HG03025 (cell line): Measurements from ENCODE around the gene SRM.
"Not testable (repeated sequence)": the region's sequence is repeated elsewhere in the genome, so short reads cannot be mapped to it uniquely, and the experiment has no call there.

Experiments used
- ATAC-seq: cut with Tn5 transposase; IDR thresholded peaks from one replicate; pipeline ENCODE4 v1.9.1; 2021; ENCODE audit warnings: mild to moderate bottlenecking, moderate library complexity; ENCODE audit not compliant: unreplicated experiment, low FRiP score

The SRM gene

GRCh38 chr1:11024154-11024873 lies 35.5 kb downstream of the SRM start:
- ATAC-seq = no peak

- no peak for ATAC-seq
Measured at GRCh38 chr1:11023201-11023600, 36.6 kb downstream of the SRM start.

GRCh38 chr1:11019971-11020370 lies 39.8 kb downstream of the SRM start:
- ATAC-seq = no peak

GRCh38 chr1:11019358-11019757 lies 40.5 kb downstream of the SRM start:
- ATAC-seq = not testable (repeated sequence)

GRCh38 chr1:11013160-11013531 lies 46.7 kb downstream of the SRM start:
- ATAC-seq = no peak

- ATAC-seq = peak; percentile 89
Measured at GRCh38 chr1:11012260-11013159, 47.3 kb downstream of the SRM start, which contains the start of gene TARDBP. Gene TARDBP (plus strand): TSS chr1:11012654. CDS start chr1:11013728, 1,074 bp downstream.
